GM19351 (cell line): Measurements from ENCODE around the gene APP.
"Not testable (repeated sequence)": the region's sequence is repeated elsewhere in the genome, so short reads cannot be mapped to it uniquely, and the experiment has no call there.

Experiments used
- ATAC-seq: cut with Tn5 transposase; IDR thresholded peaks from one replicate; pipeline ENCODE4 v1.9.1; 2021; ENCODE audit warnings: mild to moderate bottlenecking, moderate library complexity; ENCODE audit not compliant: unreplicated experiment

The APP gene

GRCh38 chr21:25953659-25954058 is 216.9 kb downstream of the APP start:
- ATAC-seq = no peak

DNA sequence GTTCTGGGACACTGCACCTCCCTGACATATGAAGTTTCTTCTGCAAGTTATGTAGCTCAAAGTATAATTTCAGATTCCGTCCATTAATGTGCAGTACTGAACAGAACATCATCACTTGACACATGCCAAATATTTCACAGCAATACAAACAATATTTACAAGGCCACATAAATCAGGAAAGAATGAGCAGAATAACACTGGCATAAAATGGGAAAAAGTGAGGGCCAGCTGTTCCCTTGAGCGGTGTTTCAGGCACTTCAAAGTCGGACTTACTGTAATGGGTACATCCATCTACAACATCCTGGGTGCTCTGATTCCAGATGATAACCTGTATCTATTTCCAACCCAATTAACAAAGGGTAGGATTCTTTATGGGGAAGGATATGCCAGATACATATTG is 217.4 kb downstream of the APP start:
- no peak for ATAC-seq

- no peak for ATAC-seq
Observed at GRCh38 chr21:25952306-25952705, 218.3 kb downstream of the APP start.

GRCh38 chr21:25949701-25950100 is 220.9 kb downstream of the APP start:
- ATAC-seq = no peak

DNA sequence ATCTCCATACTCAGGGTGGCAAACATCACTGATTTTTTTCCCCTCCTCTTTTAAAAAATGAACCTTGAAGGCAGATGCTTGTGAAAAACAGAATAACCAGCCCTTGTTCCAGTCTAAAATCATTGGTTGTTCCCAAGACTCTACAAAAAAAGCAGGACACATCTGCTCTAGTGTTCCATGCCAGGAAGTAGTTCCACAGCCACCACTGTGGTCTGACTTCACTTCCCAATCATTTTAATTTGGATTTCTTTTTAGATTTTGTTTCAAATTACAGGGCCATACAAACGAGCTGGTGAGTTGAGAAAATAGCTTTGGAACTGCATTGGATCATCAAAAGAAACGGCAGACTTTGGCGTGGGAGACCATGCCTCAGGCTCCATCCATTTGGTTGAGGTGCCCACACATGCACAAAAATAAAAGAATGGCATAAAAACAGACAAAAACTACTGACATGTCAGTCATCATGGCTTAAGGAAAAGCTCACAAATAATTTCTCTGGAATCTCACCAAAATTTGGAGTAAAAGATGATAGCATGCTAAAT is 225.8 kb downstream of the APP start:
- ATAC-seq = no peak

DNA sequence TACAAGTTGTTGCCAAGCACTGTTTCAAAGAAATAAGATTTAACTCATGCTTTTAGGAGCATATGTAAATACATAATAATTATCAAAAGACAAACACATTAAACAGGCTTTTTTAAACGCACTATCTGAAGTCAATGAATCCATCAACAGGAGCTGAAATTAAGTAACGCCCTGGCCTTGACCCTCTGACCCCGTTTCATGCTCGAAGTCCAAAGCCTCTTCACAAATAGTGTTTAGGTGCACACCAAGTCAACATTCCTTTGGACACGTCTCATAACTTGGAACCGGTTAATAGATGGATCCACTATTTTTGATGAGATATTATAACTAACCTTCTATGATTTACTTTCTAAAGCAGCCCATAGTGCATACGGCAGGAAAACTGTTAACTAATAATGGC is 226.5 kb downstream of the APP start:
- no peak for ATAC-seq

GRCh38 chr21:25942135-25942534 is 228.4 kb downstream of the APP start:
- ATAC-seq = no peak

DNA sequence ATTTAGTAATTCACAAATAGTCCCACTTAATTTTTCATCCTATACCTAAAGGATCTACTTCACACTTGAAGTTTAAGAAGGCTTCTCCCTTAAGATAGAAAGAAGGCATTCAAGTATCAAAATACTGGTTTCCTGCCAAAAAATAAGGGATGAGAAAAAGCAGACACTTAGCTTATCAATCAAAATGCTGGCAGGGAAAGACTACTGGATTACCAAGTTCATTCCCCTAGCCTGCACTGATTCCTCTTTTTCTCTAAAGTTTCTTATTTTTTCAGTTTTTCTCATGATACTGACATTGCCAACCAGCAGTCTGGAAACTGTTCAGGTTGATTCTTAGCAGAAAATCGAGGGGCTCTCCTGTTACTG is 231.2 kb downstream of the APP start:
- ATAC-seq = no peak

GRCh38 chr21:25938658-25939395 is 231.7 kb downstream of the APP start:
- no peak for ATAC-seq

DNA sequence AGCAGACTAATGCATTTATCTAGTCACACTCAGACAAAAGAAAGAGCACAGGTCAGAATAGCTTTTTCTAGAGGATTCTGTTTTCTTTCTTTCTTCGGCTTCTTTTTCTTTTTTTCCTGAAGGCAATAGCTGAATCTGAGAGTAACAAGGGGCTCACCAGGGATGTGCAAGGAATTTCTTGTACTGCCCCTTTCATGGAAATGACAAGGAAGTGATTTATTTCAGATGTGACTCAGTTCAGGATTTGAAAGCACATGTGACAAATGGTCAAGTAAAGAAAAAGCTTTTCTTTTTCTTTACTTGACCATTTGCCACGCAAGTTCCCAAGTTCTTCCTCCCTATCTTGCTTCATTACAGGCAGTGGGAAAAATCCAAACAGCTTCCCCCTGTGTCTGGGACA is 233.8 kb downstream of the APP start:
- ATAC-seq = no peak

DNA sequence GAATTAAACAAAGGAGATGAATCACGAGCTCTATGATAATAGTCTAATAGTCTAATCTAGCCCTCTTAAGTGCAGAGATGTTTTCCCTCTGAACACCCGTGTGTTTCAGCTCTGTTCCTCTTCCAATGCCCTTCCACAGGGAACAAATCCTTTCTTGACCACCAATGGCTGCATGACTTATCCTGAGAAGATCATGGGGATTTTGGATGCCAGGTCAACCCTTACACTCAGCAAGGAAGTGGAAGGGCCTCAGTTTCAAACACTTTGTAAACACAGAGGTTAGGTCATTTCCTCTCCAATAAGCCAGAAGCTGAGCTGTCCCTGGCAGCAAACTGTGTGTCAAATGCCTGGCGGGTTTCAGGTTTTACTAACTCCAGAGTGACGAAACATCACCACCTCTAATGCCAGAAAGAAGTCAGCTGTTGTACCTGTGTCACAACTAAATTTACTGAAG is 235.8 kb downstream of the APP start:
- peak; percentile 71 for ATAC-seq

DNA sequence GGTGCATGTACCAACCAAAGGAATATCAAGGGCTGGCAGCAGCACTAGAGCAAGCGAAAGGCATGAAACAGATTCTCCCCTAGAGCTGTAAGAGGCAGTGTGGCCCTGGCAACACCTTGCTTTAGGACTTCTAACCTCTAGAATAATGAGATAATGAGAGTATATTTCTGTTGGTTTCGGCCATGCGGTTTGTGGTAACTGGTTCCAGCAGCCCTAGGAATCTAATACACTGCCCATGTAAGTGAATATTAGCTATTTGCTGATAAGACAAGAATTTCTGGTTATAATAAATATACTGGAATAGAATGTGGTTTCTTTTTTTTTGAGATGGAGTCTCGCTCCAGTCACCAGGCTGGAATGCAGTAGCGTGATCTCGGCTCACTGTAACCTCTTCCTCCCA is 236.4 kb downstream of the APP start:
- no peak for ATAC-seq

- ATAC-seq = no peak
Observed at GRCh38 chr21:25931765-25932164, 238.8 kb downstream of the APP start.

- ATAC-seq = no peak
Observed at GRCh38 chr21:25929856-25930520, 240.6 kb downstream of the APP start.

DNA sequence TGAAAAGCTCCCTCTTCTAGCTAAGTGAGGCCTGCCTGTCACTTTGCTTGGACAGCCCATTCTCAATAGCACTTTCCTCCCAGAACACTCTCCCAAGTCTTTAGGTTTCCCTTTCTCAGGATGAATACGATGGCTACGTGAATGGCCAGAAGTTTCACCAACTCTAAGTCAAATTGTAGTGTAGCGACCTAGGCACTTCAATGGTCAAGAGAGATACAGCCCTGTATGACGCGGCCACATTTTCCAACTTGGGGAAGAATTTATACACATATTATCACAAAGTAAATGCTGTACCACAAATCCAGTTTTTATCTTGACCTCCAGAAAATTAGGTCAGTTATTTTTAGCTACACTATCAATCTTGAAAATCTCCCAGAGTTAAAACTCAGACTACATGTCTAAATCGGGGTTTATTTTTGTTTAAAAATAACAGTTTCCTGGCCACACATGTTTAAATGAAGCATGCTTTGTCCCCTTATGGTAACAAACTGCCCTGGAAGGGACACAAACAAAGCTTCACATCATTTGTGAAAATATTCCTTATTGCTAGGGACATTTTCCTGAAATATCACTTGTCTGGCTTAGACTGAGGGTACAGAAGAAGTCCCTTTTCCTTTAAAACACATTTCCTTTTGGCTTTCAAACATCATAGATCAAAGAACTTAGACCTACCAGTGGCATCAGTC is 243.2 kb downstream of the APP start:
- ATAC-seq = no peak

DNA sequence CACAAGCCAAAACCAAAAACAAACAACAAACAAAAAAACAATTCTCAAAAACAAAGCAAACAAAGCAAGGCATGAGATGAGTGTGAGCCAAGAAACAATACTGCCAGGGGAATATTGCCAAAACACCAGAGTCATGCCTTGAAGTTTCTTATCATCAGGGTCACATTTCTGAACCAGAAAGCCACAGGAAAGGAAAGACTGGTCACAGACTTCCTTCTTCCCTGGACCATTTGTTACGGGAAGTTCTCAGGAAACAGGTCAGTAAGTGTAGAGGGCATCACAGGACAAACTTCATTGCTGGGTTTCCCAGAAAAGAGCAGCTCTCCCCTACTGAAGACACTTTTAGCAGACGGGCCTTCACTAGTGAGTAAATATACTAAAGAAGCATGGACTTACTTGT is 244.6 kb downstream of the APP start:
- ATAC-seq = no peak

DNA sequence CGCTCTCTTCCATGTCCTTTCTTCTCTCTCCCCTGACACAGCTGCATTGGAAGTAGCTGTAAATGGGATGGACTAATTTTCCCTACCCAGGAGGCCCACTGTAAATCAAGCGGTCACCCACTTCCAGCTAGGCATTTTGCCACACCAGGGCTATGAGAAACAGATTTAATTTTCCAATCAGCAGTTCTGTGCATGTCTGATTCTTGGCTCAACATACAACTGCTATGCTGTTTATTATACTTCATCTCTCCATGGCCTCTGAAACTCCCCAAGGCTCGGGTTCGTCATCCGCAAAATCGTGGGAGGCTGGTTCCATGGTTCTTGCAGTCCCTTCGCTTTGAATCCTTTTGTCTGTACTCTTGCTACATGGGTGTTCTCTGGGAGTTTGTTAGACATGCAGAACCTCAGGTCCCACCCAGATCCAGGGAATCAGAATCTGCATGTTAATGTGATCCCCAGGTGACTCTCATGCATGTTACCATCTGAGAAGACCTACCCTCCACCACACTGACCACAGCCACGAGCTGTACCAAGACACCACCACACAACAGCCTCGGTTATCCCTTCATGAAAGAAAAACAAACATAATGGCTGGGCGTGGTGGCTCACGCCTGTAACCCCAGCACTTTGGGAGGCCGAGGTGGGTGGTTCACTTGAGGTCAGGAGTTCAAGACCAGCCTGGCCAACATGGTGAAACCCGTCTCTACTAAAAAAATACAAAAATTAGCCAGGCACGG is 245.3 kb downstream of the APP start:
- no peak for ATAC-seq

DNA sequence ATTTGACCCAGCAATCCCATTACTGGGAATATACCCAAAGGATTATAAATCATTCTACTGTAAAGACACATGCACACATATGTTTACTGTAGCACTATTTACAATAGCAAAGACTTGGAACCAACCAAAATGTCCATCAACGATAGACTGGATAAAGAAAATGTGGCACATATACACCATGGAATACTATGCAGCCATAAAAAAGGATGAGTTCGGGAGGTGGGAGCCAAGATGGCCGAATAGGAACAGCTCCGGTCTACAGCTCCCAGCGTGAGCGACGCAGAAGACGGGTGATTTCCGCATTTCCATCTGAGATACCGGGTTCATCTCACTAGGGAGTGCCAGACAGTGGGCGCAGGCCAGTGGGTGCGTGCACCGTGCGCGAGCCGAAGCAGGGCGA is 252.4 kb downstream of the APP start:
- not testable (repeated sequence) for ATAC-seq

DNA sequence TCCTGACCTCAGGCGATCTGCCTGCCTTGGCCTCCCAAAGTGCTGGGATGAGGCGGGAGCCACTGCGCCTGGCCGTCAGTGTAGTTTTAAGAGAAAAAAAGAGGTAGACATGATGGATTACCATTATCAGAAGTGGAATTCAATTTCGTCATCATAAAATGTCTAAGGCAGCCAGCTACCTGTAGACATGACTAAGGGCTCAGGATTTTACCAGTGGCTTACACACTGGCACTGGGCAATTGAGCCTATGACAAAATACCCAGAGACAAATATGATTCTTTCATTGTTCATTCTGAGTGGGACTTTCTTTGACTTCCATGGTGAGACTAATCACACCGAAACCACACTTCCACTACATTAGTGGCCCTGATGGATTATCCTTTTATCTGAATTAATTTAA is 254.3 kb downstream of the APP start:
- no peak for ATAC-seq

- peak; percentile 51 for ATAC-seq
Observed at GRCh38 chr21:25913479-25913878, 257.1 kb downstream of the APP start.

DNA sequence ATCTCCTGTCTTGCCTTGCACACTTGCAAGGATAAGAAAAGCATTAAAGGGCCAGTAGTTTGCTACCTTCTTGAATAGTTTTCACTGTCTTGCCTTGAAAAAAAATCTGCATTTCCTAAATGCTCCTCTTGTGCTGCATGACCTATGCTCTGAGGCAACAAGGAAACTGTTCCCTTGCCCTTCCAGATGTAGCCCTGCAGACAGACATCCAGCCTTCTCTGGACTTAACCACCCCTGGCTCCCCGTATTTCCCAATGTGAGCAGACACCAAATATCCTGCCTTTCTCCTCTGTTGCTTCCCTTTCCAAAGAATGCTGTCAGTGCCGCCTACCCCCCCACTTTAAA is 258.2 kb downstream of the APP start:
- ATAC-seq = no peak
